Mammary epithelial cell (primary cell): ENCODE measurements around the gene NUAK2.

ENCODE experiments used
- EZH2 ChIP-seq: IDR thresholded peaks from 2 replicates; pipeline ENCODE4 v1.6.1; 2012; ENCODE audit warnings: low read length, inconsistent platforms, borderline replicate concordance
- TF ChIP-seq, protein P1 (sequence below), 2 donors: IDR thresholded peaks in 1 of 2; conservative IDR thresholded peaks in 1 of 2; 2 replicates each; pipeline ENCODE4 v1.5.1; 2011 to 2012; ENCODE audit warnings: inconsistent platforms in 2 of 2, low read length in 2 of 2, mild to moderate bottlenecking in 2 of 2, control low read depth in 1 of 2, low read depth in 1 of 2; ENCODE audit not compliant: insufficient read depth in 1 of 2; ENCODE audit errors: extremely low read depth in 1 of 2

DNA sequence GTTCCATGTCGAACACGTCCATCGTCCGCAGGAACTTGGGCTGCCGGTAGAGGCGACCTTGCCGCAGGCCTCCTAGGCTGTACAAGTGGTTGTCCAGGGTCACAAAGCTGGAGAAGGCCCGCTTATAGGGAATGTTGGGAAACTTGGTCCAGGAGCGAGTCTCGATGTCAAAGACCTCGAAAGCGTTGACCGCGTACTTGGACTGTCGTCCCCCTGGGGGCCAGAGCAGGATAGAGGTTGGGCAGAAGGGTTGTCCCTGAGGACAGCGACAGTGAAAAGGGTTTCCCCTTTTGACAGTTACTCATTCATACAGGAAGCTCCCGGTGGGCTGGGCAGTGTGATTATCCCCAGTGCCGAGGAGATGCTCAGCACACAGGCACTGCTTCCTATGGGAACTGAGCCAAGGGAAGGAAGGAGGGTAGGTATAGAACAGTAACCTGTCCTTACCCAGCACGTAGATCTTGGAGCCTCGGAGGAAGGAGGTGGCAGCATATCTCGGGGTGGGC lies 17.7 kb upstream of the NUAK2 start:
- TF ChIP-seq, protein P1, sequence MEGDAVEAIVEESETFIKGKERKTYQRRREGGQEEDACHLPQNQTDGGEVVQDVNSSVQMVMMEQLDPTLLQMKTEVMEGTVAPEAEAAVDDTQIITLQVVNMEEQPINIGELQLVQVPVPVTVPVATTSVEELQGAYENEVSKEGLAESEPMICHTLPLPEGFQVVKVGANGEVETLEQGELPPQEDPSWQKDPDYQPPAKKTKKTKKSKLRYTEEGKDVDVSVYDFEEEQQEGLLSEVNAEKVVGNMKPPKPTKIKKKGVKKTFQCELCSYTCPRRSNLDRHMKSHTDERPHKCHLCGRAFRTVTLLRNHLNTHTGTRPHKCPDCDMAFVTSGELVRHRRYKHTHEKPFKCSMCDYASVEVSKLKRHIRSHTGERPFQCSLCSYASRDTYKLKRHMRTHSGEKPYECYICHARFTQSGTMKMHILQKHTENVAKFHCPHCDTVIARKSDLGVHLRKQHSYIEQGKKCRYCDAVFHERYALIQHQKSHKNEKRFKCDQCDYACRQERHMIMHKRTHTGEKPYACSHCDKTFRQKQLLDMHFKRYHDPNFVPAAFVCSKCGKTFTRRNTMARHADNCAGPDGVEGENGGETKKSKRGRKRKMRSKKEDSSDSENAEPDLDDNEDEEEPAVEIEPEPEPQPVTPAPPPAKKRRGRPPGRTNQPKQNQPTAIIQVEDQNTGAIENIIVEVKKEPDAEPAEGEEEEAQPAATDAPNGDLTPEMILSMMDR (conservative IDR thresholded peaks at IDR 0.05 in 1 of 2, IDR thresholded peaks at IDR 0.05 in 1 of 2; ENCODE audit: extremely low read depth in 1 of 2, insufficient read depth in 1 of 2, low read depth in 1 of 2, low read length in 2 of 2): no peak
- no peak for TF ChIP-seq EZH2
